Stimulated activated CD8-positive, alpha-beta memory T cell treated with anti-CD3 and anti-CD28 coated beads, Interleukin-12 subunit alpha, Interleukin-12 subunit beta, amount 100 ng/mL, for 4 hours (primary cell): ENCODE data around the gene HLF.

Source experiments
- DNase-seq: peaks from one replicate; pipeline ENCODE4 v3.0.0-alpha.2; 2020; ENCODE audit warnings: low read depth

Gene HLF, protein sequence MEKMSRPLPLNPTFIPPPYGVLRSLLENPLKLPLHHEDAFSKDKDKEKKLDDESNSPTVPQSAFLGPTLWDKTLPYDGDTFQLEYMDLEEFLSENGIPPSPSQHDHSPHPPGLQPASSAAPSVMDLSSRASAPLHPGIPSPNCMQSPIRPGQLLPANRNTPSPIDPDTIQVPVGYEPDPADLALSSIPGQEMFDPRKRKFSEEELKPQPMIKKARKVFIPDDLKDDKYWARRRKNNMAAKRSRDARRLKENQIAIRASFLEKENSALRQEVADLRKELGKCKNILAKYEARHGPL

DNA sequence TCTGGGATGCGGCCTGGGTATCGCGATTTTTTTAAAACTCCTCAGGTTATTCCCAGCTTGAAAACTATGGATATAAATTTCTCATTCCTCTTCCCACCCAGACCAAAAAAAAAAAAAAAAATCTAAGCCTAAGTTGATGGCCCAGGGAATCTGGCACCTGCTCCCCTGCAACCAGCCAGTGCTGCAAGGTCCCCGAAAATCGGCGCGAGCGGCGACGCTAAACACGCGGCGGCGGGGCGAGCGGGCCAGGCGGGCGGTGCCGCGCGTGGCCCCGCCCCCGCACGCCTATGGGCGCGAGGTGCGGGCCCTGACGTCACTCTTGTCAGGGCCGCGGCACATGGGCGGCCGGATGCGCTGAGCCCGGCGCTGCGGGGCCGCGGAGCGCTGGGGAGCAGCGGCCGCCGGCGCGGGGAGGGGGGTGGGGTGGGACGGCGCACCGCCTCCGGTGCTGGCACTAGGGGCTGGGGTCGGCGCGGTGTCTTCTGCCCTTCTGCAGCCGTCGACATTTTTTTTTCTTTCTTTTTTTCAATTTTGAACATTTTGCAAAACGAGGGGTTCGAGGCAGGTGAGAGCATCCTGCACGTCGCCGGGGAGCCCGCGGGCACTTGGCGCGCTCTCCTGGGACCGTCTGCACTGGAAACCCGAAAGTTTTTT lies at the start of gene HLF:
Gene HLF, plus strand, starts transcription at position 316 of the 654 bp plus-strand sequence. CDS start 525 bp downstream, outside the sequence.
- peak; percentile 54 for DNase-seq

DNA sequence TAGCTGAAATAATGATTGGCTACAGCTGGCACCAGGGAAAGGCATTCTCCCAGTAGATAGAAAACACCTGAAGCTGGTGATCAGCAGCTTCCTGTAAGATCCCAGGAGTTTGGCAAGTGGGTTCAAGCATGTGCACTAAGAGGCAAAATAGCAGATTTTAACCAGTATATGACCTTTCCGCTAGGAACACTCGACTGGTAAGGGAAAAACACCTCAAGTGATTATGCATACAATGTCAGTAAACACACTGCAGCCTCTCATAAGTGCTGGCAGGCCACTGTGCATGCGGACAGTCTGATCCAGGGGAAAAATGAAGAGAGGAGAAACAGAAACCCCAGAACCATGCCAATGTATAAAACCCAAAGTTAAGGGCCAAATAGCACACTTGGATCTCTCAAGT lies 49.0 kb upstream of the HLF start:
- DNase-seq = no peak

DNA sequence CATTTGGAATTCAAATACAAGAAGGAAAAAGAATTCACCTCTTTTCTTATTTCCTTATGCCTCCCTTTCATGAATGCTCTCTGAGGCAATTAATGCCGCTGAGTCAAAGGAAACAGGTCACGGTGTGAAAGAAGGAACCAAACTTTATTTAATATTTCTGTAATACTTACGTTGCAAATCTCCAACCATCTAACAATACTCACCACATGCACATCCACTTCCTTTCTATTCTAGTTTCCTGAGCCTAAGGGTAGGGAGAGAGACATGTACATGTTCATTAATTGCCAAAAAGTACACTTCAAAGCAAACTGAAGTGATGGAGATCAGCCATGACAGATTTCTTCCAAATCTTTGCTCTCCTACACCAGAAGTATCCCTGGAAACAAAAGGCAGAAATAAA lies 47.9 kb upstream of the HLF start:
- DNase-seq = no peak

DNA sequence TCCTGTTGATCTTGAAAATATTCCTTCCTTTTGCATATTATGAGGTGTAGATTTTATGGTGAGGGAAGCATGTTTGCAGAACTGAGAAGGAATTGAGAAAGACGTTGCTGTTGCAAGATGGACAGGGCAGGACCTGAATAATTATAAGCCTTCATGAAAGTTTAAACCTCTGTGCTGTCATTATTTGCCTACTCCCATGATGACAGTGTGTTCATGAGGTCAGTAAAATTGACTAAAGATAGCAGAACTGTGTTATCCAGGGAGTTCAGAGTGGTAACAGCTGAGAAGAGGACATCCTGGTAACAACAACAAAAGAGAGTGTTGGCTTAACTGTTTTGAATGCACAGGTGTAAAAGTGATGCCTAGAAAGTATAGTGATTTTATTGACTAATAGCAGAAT lies 45.3 kb upstream of the HLF start:
- DNase-seq = no peak

DNA sequence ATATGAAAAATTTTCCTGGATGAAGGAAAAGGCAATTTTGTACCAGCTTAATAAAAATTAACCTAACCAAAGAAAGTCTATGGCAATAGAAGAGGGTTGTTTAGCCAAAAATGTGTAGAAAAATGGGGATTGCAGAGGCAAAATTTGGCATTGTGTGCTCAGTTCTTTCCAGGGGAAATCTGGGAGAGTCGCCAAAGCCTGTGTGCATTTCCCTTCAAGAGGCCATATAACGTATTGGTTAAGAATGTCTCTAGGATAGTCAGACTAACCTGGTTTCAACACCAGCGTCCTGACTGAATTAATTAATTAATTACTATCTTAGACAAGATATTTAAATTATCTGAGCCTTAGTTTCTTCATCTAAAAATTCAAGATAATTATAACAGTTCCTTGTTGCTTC lies 44.8 kb upstream of the HLF start:
- DNase-seq = no peak

DNA sequence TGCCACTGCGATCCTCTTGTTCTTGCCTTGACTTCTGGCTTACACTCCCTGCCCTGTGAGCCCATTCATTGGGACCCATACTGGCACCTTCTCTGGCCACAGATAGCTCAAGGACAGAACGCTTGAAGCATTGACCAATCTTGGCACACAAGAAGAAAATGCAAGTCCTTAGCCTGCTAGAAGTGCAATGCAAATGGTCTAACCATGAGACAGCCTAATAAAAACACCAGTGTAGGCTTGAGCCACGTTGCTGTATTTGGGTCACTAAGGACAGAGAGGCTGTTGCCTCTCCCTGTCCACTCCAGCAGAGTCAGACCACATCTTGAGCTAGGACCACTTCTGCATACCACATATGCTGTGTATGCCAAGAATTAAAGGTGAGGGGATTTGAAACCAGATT lies 41.2 kb upstream of the HLF start:
- no peak for DNase-seq

DNA sequence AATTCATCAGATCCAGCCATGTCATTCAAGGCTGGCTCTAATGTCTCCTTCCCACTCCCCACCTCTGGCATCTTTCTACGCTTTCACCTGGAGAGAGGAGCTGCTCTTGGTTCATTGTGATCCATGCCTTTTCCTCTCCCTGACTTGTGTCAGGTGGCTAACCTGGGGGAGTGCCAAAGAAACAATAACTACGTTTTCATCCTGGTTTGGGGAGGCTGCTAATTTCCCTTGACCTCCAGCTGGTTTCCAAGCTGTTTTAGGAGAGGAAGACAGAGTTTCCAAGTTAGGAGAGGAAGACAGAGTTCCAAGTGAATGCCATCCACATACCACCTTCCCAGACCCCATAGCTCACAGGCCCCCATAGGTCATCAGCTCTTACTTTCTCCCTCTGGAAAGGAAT lies 40.0 kb upstream of the HLF start:
- DNase-seq = no peak

DNA sequence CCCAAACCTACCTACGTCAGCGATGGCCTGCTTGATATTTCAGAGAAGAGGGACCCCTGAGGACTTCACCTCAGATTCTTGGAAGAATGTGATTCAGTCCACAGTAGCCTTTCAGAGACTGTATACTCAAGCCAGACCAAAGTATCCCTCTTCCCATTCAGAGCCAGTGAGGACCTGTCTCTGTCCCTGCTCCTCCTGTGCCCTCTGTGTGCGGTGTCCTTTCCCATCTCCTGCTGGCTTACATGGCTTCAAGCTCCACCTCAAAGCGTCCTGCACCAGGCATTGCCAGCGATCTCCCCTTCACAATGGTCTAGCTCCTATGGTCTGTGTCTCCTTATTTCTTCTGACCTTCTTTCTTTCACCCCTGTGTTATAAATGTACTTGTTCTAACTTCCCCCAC lies 39.5 kb upstream of the HLF start:
- DNase-seq = no peak

DNA sequence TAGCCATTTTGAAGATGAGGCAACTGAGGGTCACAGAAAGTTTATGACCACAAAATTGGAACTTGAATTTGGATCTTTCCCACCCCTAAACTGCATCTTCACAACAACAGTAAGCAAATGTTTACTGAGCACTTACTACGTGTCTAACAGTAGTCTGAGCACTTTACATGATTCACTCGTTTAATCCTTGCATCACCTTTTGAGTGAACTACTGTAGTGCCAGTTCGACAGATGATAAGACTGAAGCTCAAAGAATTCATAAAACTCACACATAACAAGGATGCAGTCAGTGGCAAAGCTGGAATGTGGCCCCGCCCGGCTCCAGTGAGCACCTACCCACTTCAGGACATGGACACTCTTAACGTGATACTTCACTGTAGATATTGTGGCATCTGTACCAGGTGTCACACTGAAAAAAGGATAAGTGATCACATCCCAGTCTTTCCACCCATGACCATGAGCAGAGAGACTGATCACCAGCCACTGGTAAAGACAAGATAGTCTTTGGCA lies 36.0 kb upstream of the HLF start:
- no peak for DNase-seq

DNA sequence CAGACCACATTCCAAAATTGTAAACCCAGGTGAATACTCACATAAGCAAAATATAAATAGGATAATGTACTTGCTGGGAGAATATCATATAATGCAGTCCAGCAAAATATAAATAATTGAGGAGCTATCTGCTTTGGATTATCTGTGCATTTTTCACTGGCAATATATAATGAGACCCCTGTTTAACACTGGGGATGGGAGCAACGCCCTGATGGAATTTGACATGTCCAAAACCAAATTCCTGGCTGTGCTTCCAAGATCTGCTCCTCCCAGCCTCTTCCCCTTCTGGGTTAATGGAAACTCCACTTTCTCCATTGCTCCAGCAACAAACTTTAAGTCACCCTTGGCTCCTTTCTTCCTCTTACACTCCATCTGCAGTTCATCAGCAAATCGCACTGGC lies 35.5 kb upstream of the HLF start:
- no peak for DNase-seq

DNA sequence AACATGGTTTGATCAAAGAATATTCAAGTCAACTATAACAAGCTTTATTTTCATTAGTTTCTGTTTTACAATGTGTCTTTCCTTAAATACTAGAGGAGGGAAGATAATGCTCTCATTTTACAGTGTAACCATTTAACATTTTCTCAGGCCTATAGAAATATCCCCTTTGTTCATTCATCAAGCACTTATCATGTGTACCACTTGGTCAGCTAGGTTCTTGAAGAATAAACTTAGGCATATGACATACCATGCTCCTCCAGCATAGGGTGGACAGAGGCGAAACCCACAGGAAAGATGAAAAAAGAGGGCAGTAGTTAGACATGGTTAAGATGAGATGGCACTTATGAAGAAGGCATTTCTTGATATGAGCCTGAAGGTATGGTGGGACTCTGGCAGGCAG lies 34.0 kb upstream of the HLF start:
- DNase-seq = no peak

DNA sequence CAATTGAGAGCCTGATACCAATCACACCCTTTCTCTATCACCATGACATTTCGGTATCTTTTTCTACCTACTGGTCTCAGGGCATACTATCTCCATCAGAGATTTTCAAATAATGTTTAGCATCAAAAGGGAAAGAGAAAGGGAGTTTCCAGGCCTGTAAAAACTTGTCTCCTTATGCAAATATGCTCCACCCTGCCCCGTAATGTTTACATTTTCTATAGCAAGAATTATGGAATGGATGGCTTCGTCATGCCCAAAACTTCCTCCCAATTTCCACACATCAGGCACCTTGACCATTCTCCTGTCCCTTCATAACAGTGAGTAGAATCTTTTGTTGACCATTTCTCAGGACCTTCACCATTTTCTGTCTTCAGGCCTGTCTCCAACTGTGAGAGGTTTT lies 30.9 kb upstream of the HLF start:
- no peak for DNase-seq

DNA sequence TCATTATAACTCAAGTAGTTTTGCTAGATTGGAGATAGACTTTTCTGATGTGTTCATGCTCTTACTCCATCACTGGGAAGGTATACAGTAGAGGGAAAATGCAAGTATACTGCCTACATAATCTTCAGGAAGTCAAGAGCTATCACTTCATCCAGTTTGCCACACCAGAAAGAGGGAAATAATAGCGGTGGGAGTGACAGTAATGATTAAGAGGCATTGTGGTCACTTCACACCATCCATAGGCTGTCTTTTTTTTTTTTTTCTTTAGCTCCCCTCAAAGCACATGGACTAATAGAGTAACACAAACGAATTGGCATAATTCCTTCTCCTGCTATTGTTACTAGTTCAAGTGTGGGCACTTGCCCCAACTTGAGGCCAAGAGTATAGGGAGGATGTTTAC lies 28.4 kb upstream of the HLF start:
- DNase-seq = no peak

DNA sequence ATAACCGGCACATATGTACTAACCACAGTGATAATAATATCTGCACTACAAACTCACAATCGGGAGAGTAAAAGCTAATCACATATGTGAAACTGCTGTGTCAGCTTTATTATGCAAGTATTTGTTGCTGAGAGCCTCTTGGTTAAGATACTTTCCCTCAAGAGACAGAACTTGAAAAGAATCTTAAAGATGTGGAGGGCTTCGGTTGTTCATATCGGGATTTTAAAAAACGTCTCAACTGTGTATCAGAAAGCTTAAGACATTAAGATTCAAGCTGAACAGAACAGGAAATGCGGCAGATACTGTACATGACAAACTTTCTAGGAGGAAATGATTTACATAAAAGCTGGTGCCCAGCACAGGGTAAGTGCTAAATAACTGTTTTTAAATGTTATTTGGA lies 27.5 kb upstream of the HLF start:
- DNase-seq = no peak

DNA sequence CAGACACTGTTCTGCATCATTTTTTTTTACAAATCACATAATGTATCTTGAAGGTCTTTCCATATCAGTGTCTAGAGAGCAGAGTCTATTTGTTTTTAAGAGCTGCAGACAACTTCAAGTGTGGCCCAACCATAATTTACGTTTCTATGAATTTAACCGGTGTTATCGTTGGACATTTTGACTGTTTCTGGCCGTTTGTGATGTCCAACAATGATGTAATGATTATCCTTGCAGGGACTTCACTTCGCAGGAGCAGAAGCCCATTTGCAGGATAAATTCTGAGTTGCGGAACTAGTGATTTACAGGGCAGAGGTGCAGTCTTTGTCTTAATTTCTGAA lies 26.9 kb upstream of the HLF start:
- no peak for DNase-seq

DNA sequence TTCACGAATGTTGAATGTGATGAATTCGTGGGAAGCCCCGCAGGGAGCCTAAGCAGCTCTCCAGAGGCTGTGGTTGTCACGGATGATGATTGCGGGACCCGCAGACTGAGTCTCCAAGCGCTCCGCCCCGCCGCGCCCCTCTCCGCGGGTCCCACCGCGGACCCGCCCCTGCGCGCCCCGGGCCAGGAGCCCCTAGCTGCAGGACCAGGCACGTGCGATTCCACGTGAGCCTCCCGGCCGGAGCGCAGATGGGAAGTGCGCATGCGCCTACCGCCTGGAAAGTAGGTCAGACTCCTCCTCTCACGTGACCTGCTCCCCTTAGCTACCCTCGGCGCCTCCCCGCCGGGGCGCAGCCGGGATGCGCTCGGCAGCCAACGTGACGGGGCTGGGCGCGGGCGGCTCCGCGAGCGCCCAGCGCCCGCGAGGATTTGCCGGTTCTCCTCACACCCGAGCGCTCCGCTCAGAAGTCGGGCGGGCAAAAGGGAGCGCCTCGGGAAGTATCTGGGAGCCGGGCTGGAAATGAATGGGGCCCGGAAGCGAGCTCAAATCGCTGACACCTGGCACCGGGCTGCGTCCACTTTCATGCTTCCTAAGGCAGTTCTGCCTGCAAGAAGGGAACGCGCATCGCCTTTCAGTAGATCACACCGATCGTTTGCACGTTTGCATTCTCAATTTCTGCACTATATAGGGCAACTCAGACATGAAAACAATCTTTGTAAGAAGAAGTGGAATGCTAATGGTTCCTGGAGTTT lies 26.4 kb upstream of the HLF start:
- DNase-seq = peak; percentile 74

DNA sequence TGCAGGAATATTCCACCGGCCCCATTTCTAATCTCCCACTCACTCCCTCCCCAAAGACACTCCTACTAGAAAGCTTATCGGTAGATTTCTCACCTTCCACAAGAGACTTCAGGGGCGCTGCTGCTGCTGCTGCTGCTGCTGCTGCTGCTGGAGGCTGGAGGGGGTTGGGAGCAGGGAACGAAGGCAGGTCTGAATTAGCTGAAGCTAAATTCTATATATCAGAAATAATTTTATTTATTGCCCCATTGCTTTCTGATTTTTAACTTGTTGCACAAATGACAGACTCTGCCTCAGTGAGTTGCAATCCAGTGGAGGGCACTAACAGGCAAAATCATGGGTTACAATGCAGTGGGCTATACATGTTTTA lies 25.8 kb upstream of the HLF start:
- DNase-seq = no peak

DNA sequence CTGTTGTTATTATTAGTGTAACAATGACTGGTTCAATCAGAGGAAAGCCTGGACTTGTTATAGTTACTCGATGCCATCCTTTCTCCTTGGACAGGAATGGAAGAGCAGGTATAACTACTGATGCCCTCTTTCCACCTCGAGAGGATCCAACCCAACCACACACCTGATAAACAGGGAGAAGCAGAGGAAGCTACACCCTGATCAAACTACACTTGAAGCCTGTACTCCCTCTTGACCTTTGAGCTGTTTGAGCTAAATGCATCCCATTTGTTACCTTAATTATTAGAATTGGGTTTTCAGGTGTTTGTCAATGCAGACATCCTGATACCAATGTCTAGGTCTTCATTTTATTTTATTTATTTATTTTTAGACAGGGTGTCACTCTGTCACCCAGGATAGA lies 23.7 kb upstream of the HLF start:
- DNase-seq = no peak

DNA sequence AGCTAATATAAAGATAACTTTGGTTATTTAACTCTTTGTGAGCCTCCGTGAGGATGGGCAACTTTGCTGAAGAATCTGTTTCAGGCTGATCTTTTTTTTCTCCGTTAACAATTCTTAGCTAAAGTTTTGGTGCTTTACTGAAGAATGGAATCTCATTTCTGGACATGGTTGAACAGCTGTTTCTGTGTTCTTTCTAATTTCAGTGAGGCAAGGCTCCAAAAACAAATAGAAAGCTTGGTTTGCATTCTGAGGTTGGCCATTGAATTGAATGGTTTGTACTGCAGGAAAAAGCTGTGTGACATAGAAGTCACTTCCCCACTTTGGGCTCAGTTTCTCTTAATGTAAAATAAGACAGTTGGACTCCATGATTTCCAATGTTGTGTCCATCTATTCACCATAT lies 22.3 kb upstream of the HLF start:
- no peak for DNase-seq

DNA sequence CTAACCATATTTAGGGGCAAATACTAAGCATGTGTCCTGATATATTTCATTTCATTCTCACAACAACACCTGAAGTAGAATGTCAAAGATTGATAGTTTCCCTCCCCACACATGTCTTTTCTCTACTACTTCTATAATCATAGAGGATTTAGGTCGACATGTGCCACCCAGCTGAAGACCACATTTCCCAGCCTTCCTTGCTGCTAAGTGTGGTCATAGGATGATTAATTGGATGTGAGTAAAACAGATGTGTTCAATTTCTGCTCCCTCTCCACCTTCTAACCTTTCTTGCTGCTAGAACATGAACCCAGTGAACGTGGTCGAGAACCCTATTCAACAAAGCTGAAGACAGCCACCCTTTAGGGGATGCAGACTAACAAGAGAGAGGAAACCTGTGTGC lies 18.8 kb upstream of the HLF start:
- DNase-seq = no peak

DNA sequence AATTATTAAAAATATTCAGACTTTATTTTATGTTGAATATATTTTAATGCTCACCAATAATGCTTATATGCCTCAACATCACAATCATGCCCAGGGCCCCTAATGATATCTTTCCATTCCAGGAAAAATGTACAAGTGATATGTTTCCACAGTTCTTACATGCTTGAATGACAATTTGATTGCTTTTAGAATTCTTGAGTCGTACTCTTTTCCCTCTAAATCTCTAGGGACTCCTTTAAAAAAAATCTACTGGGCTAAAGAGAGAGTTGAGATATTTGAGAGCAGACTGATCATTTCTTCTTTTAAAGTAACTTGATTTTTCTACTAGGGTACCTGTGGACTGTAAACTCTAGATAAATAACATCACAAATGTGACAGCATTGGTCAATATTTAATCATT lies 18.2 kb upstream of the HLF start:
- DNase-seq = no peak

DNA sequence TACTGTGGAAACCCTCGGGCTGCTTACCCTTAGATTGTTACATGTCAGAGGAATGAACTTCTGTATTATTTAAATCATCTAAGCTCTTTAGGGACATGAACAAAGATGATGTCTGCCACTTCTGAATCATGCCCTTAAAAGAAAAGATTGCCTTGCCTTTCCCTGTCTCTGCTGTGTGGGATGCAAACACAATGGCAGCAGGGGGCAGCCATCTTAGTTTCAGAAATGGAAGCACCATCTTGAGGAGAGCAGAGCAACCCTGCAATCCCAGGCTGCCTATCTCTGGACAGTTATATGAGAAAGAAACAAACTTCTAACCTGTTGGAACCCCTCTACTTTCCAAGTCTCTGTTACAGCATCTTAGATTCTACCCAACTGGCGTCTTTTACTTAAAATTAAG lies 16.7 kb upstream of the HLF start:
- no peak for DNase-seq

DNA sequence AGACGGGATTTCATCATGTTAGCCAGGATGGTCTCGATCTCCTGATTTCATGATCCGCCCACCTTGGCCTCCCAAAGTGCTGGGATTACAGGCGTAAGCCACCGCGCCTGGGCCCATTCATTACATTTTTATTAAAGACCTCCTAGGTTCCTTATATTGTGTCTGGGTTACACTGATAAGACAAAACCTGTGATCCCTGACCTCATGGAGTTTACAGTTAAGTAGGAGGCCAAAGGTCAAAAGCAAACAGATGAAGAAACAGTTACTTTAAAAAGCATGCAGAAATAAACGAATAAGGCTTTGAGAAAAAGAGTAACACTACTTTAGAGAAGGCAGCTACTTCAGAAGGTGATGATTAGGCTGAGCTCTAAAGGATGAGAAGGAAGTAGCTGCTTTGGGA lies 14.9 kb upstream of the HLF start:
- DNase-seq = no peak

DNA sequence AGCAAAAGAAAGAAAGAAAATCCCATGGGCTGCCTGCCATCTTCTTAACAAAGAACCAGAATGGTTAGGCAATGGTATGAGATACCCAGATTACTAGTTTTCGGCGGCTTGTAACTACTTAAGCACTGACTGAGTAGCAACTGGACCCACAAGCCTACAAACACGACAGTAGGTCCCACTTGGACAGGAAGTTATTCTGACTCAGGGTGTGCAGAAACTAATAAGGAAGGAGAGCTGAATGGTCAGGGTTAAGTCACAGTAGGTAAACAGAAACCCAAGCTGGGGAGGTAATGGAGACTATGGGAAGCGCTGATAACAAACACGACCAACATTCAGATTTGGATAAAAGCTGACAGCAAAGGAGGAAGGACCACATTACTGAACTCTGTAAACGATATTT lies 10.4 kb upstream of the HLF start:
- no peak for DNase-seq
